ENCODE measurements around the gene TIPARP.

TIPARP gene

DNA sequence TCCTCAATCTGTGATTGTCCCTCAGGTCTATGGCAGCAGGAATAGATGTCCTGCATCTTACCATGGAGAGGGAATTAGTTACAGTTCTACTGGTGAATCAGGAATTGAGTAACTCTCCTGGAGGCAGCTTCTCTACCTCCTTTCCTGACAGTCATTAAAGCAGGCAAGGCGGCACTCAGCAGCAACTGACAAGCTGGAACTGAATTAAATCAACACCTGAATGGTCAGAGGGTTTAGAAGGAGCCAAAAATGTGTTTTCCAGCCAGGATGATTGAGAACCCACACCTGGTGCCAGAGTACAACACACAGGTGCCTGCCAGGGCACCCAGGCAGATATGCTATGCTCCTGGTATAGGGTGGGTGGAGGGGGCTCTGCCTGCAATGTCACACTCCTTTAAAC, 43.1 kb upstream of the TIPARP start:
- H4K20me1 ChIP-seq (ENCODE audit: insufficient read depth, low read length) = no peaks in the 10 kb centered on the region
- no peaks in the 10 kb centered on the region; the same call in 1 of the 2 replicates for H3K27me3 ChIP-seq (ENCODE audit: insufficient read depth, low read length)
- no peaks in the 10 kb centered on the region for H3K4me1 ChIP-seq (ENCODE audit: insufficient read depth, low read length, severe bottlenecking)
- no peaks in the 10 kb centered on the region for H3K9me2 ChIP-seq (ENCODE audit: low read depth, low read length)
- H3K36me3 ChIP-seq (ENCODE audit: insufficient read depth, low read length) = no peaks in the 10 kb centered on the region
- H3K4me2 ChIP-seq (ENCODE audit: low read length) = no peak overlapping the region
- H3K27ac ChIP-seq (ENCODE audit: low read depth, low read length, poor library complexity, severe bottlenecking) = no peak overlapping the region
- no peaks in the 10 kb centered on the region for H3K9me3 ChIP-seq (ENCODE audit: low read length)
- no peak overlapping the region for H3K9ac ChIP-seq (ENCODE audit: low read length)
- no peak overlapping the region for H2AFZ ChIP-seq (ENCODE audit: low read length)
- H3K79me2 ChIP-seq (ENCODE audit: insufficient read depth, low read length) = no peaks in the 10 kb centered on the region
- TF ChIP-seq CTCF (IDR thresholded peaks at IDR 0.05; ENCODE audit: low read length) (no peak), EZH2 (IDR thresholded peaks at IDR 0.05; ENCODE audit: borderline replicate concordance, low read length) (no peak)
- H3K4me3 ChIP-seq (ENCODE audit: low read depth, low read length, poor library complexity, severe bottlenecking) = no peak overlapping the region
- H3F3A ChIP-seq (ENCODE audit: insufficient read depth, low read length) = no peaks in the 10 kb centered on the region

DNA sequence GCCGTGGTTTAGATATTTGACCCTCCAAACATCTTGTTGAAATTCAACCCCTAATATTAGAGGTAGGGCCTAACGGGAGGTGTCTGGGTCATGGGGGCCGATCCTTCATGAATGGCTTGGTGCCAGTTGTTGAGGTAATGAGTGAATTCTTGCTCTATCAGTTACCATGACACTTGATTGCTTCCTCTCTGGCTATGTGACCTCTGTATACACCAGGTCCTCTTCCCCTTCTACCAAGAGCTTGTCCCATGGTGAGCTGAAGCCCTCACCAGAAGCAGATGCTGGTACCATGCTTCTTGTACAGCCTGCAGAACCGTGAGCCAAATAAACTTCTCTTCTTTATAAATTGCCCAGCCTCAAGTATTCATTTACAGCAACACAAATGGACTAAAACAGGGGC, 41.8 kb upstream of the TIPARP start:
- Histone ChIP-seq H3K79me2 (ENCODE audit: insufficient read depth, low read length) (no peaks in the 10 kb centered on the region), H3K4me2 (ENCODE audit: low read length) (no peak overlapping the region), H2AFZ (ENCODE audit: low read length) (no peak overlapping the region), H3K9ac (ENCODE audit: low read length) (no peak overlapping the region), H4K20me1 (ENCODE audit: insufficient read depth, low read length) (no peaks in the 10 kb centered on the region), H3K27ac (ENCODE audit: low read depth, low read length, poor library complexity, severe bottlenecking) (no peak overlapping the region), H3K4me3 (ENCODE audit: low read depth, low read length, poor library complexity, severe bottlenecking) (no peak overlapping the region), H3K4me1 (ENCODE audit: insufficient read depth, low read length, severe bottlenecking) (no peaks in the 10 kb centered on the region), H3K9me3 (ENCODE audit: low read length) (no peaks in the 10 kb centered on the region), H3K9me2 (ENCODE audit: low read depth, low read length) (no peaks in the 10 kb centered on the region), H3F3A (ENCODE audit: insufficient read depth, low read length) (no peaks in the 10 kb centered on the region), H3K27me3 (ENCODE audit: insufficient read depth, low read length) (no peaks in the 10 kb centered on the region; the same call in 1 of the 2 replicates), H3K36me3 (ENCODE audit: insufficient read depth, low read length) (no peaks in the 10 kb centered on the region)
- no peak for TF ChIP-seq EZH2 (IDR thresholded peaks at IDR 0.05; ENCODE audit: borderline replicate concordance, low read length)
- no peak for TF ChIP-seq CTCF (IDR thresholded peaks at IDR 0.05; ENCODE audit: low read length)

GRCh38 chr3:156633335-156633734, 41.1 kb upstream of the TIPARP start:
- Histone ChIP-seq H3K36me3 (ENCODE audit: insufficient read depth, low read length) (no peaks in the 10 kb centered on the region), H3K9ac (ENCODE audit: low read length) (no peak overlapping the region), H3K79me2 (ENCODE audit: insufficient read depth, low read length) (no peaks in the 10 kb centered on the region), H3K4me3 (ENCODE audit: low read depth, low read length, poor library complexity, severe bottlenecking) (no peak overlapping the region), H3K9me3 (ENCODE audit: low read length) (no peaks in the 10 kb centered on the region), H3K4me2 (ENCODE audit: low read length) (no peak overlapping the region), H3K27me3 (ENCODE audit: insufficient read depth, low read length) (no peaks in the 10 kb centered on the region; the same call in 1 of the 2 replicates), H3K27ac (ENCODE audit: low read depth, low read length, poor library complexity, severe bottlenecking) (no peak overlapping the region), H4K20me1 (ENCODE audit: insufficient read depth, low read length) (no peaks in the 10 kb centered on the region), H3F3A (ENCODE audit: insufficient read depth, low read length) (no peaks in the 10 kb centered on the region), H2AFZ (ENCODE audit: low read length) (no peak overlapping the region), H3K9me2 (ENCODE audit: low read depth, low read length) (no peaks in the 10 kb centered on the region), H3K4me1 (ENCODE audit: insufficient read depth, low read length, severe bottlenecking) (no peaks in the 10 kb centered on the region)
- TF ChIP-seq EZH2 (IDR thresholded peaks at IDR 0.05; ENCODE audit: borderline replicate concordance, low read length) = no peak
- no peak for TF ChIP-seq CTCF (IDR thresholded peaks at IDR 0.05; ENCODE audit: low read length)

All from OCI-LY1 (cell line).